A549 (cell line): ENCODE data around the gene NKIRAS2. TPM values are rescaled to one million over a fixed set of nuclear protein-coding genes. Genes with fewer than 3 reads are reported as not detected.

Experiments used
- ATAC-seq, 2 experiments: fragments of 200-7000 bp in 1 of 2; fragments of >200 bp in 1 of 2; cut with Nextera tagmentation in 1 of 2; cut with Tn5 transposase in 1 of 2; 3 replicates each; pipeline versions ENCODE4 v1.8.0 to v1.9.1; 2018 to 2020; ENCODE audit warnings: mild to moderate bottlenecking in 1 of 2, moderate library complexity in 1 of 2
- CTCF ChIA-PET: fragments of 300-600 bp; sonication (Branson Sonifier 250); formaldehyde crosslinking; extraction: SDS; loops from one replicate; lab custom pipeline; 2021; ENCODE audit warnings: antibody characterized with exemption, inconsistent platforms; lab: Yijun Ruan, JAX
- POLR2A ChIA-PET: fragments of 350-600 bp; formaldehyde crosslinking; extraction: SDS; loops from one replicate; lab custom pipeline; 2021; ENCODE audit warnings: antibody characterized with exemption, inconsistent platforms; lab: Yijun Ruan, JAX
- DNase-seq, 2 experiments: peaks; one replicate each; pipeline versions ENCODE4 v3.0.0 to v3.0.0-alpha.2; 2011 to 2016; ENCODE audit warnings: low read depth in 1 of 2, low spot score in 1 of 2
- FAIRE-seq: peaks from 2 replicates; lab custom pipeline; 2011; peaks lifted over from hg19 to GRCh38; lab: Jason Lieb, UNC
- H3K27ac ChIP-seq, 2 experiments: fragments of >200 bp; sonication (Bioruptor Twin); formaldehyde crosslinking; 3 replicates each; pipeline ENCODE4 v1.5.1; 2016 to 2017
- H3K4me1 ChIP-seq: fragments of >200 bp; sonication (Bioruptor Twin); formaldehyde crosslinking; 3 replicates; pipeline ENCODE4 v1.6.1; 2016
- H3K4me2 ChIP-seq: fragments of >200 bp; sonication (Bioruptor Twin); formaldehyde crosslinking; 3 replicates; pipeline ENCODE4 v1.6.1; 2016
- H3K4me3 ChIP-seq: fragments of >200 bp; sonication (Bioruptor Twin); formaldehyde crosslinking; 3 replicates; pipeline ENCODE4 v1.5.1; 2016
- H3K9me3 ChIP-seq: fragments of >200 bp; sonication (Bioruptor Twin); formaldehyde crosslinking; 3 replicates; pipeline ENCODE4 v1.6.1; 2016
- CBX8 ChIP-seq: fragments of 200-600 bp; sonication (generic); IDR thresholded peaks from 2 replicates; pipeline ENCODE4 v1.6.1; 2016
- CHD2 ChIP-seq: fragments of 150-350 bp; IDR thresholded peaks from 2 replicates; pipeline ENCODE4 v1.6.1; 2014; ENCODE audit warnings: low read length; ENCODE audit not compliant: partially characterized antibody
- HDAC2 ChIP-seq: fragments of 200-600 bp; sonication (generic); IDR thresholded peaks from 2 replicates; pipeline ENCODE4 v1.6.1; 2016
- HOXA7 ChIP-seq: fragments of 250-450 bp; sonication (Bioruptor Pico); IDR thresholded peaks from 2 replicates; pipeline ENCODE4 v1.5.0; 2020; ENCODE audit warnings: mild to moderate bottlenecking, moderate library complexity
- HOXB13 ChIP-seq: fragments of 250-450 bp; sonication (Bioruptor Pico); IDR thresholded peaks from 2 replicates; pipeline ENCODE4 v1.5.0; 2020; ENCODE audit warnings: low read depth, mild to moderate bottlenecking, moderate library complexity
- KDM1A ChIP-seq: fragments of 200-600 bp; sonication (generic); IDR thresholded peaks from 2 replicates; pipeline ENCODE4 v1.6.1; 2016; ENCODE audit warnings: low read depth, mild to moderate bottlenecking
- KDM5A ChIP-seq: fragments of 200-600 bp; sonication (generic); IDR thresholded peaks from 2 replicates; pipeline ENCODE4 v1.6.1; 2016; ENCODE audit warnings: antibody characterized with exemption, mild to moderate bottlenecking
- MAFK ChIP-seq: fragments of 450-650 bp; IDR thresholded peaks from 2 replicates; pipeline ENCODE4 v1.6.1; 2014; ENCODE audit not compliant: partially characterized antibody
- MYC ChIP-seq: IDR thresholded peaks from 2 replicates; pipeline ENCODE4 v1.6.1; 2012; ENCODE audit warnings: mild to moderate bottlenecking, inconsistent platforms, low read length, improper control_type of control experiment, borderline replicate concordance
- NPAS2 ChIP-seq: fragments of 250-450 bp; sonication (Bioruptor Pico); IDR thresholded peaks from 2 replicates; pipeline ENCODE4 v1.8.0; 2022; ENCODE audit warnings: mild to moderate bottlenecking, moderate library complexity, borderline replicate concordance
- NR3C1 ChIP-seq: fragments of >200 bp; sonication (Bioruptor Twin); formaldehyde crosslinking; IDR thresholded peaks from 3 replicates; pipeline ENCODE4 v1.6.1; 2017
- POLR2AphosphoS2 ChIP-seq: conservative IDR thresholded peaks from 2 replicates; pipeline ENCODE4 v1.6.1; 2012; ENCODE audit warnings: low read length, improper control_type of control experiment, inconsistent platforms
- RFX5 ChIP-seq: fragments of 450-650 bp; IDR thresholded peaks from 2 replicates; pipeline ENCODE4 v1.7.1; 2014; ENCODE audit warnings: antibody characterized with exemption, mild to moderate bottlenecking, moderate library complexity
- RNF2 ChIP-seq: fragments of 200-600 bp; sonication (generic); IDR thresholded peaks from 2 replicates; pipeline ENCODE4 v1.6.1; 2016; ENCODE audit warnings: low read depth, mild to moderate bottlenecking, antibody characterized with exemption, moderate library complexity, borderline replicate concordance
- SREBF2 ChIP-seq: fragments of 450-650 bp; IDR thresholded peaks from 2 replicates; pipeline ENCODE4 v1.6.1; 2014; ENCODE audit warnings: mild to moderate bottlenecking, moderate library complexity
- TP53 ChIP-seq: fragments of 250-450 bp; sonication (Bioruptor Pico); IDR thresholded peaks from 2 replicates; pipeline ENCODE4 v1.5.0; 2021; ENCODE audit warnings: mild to moderate bottlenecking, moderate library complexity
- ZC3H11A ChIP-seq: fragments of 450-650 bp; IDR thresholded peaks from 2 replicates; pipeline ENCODE4 v1.6.1; 2014; ENCODE audit warnings: antibody characterized with exemption, mild to moderate bottlenecking
- ZNF302 ChIP-seq: fragments of 250-450 bp; sonication (Bioruptor Pico); IDR thresholded peaks from 2 replicates; pipeline ENCODE4 v1.9.0; 2021; ENCODE audit warnings: inconsistent platforms, mild to moderate bottlenecking, moderate library complexity
- WGBS: methylation state at CpG from one replicate; pipeline ENCODE4 v1.1.6; 2017; ENCODE audit errors: missing lambda C conversion rate; 5-methylcytosine and 5-hydroxymethylcytosine counted together
- polyA plus RNA-seq, 4 experiments: library from polyadenylated mRNA; depleted of rRNA in 3 of 4; stranded (reverse); fragments of >200 nt; fragmentation: RNase III in 1 of 4; extraction: RNeasy Plus Mini Kit Qiagen cat#74134 plus additional on column Dnase treatment in 1 of 4; gene quantifications; 2 replicates in 3 of 4; 3 replicates in 1 of 4; pipeline ENCODE4 v1.2.3, GENCODE V29; 2011 to 2017
- TF ChIP-seq, protein P1 (sequence below): fragments of 250-450 bp; sonication (Bioruptor Pico); IDR thresholded peaks from 2 replicates; pipeline ENCODE4 v1.5.0; 2020; ENCODE audit warnings: low read depth, mild to moderate bottlenecking, moderate library complexity
- TF ChIP-seq, protein P2 (sequence below): fragments of 450-650 bp; IDR thresholded peaks from 2 replicates; pipeline ENCODE4 v1.6.1; 2014; ENCODE audit warnings: antibody characterized with exemption
- TF ChIP-seq, protein P3 (sequence below): IDR thresholded peaks from 2 replicates; pipeline ENCODE4 v1.6.1; 2012
- TF ChIP-seq, protein P4 (sequence below): fragments of 150-350 bp; IDR thresholded peaks from 2 replicates; pipeline ENCODE4 v1.6.1; 2014; ENCODE audit warnings: low read depth, mild to moderate bottlenecking, low read length
- TF ChIP-seq, protein P5 (sequence below): fragments of >200 bp; sonication (Bioruptor Twin); formaldehyde crosslinking; IDR thresholded peaks from 3 replicates; pipeline ENCODE4 v1.5.1; 2016

The NKIRAS2 gene
- polyA plus RNA-seq, 2 of the 4 experiments (the other 2 are of a cell fraction): 48.0 to 52.2 TPM

DNA sequence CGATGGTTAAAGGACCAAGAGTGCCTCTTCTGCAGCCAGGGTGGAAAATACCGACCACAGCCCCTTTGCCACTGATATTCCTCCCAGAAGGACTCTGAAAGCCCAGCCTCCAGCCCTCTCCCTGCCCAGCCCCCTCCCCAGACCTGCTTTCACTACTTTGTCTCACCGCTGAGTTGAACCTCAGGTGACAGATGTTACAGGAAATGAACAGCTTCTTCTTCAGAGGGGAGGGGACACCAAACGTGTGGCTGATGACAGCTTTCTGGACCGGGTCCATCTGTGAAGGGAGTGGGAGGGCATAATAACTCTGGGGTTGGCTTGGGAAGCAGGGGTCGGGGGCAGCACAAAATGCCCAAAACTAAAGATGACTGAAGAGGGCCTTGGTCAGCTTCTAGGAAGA, 14.2 kb downstream of the NKIRAS2 start:
- Histone ChIP-seq H3K9me3 (no peaks in the 10 kb centered on the region), H3K27ac (no peak overlapping the region), H3K4me2 (no peak overlapping the region), H3K4me1 (no peaks in the 10 kb centered on the region), H3K4me3 (no peak overlapping the region)
- 38% methylated on average over 6 of the region's 6 CpGs for WGBS
- POLR2A ChIA-PET: no interaction called here
- CTCF ChIA-PET: interaction anchor here (0.8 to 22.6 kb wide), 6 partner anchors 10 to 63 kb away, joined by 3 to 346 read pairs (median 3); partner anchors contain the start of genes DNAJC7 and NKIRAS2
- ATAC-seq (no peak), DNase-seq (no peak), FAIRE-seq (no peak)
- TF ChIP-seq POLR2AphosphoS2 (no peak), ZNF302 (CRISPR knock-in tag) (no peak), HOXB13 (CRISPR knock-in tag) (no peak), CHD2 (no peak)
- TF ChIP-seq, protein P1, sequence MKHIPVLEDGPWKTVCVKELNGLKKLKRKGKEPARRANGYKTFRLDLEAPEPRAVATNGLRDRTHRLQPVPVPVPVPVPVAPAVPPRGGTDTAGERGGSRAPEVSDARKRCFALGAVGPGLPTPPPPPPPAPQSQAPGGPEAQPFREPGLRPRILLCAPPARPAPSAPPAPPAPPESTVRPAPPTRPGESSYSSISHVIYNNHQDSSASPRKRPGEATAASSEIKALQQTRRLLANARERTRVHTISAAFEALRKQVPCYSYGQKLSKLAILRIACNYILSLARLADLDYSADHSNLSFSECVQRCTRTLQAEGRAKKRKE (CRISPR knock-in tag): no peak
- TF ChIP-seq, protein P2, sequence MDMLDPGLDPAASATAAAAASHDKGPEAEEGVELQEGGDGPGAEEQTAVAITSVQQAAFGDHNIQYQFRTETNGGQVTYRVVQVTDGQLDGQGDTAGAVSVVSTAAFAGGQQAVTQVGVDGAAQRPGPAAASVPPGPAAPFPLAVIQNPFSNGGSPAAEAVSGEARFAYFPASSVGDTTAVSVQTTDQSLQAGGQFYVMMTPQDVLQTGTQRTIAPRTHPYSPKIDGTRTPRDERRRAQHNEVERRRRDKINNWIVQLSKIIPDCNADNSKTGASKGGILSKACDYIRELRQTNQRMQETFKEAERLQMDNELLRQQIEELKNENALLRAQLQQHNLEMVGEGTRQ: no peak

DNA sequence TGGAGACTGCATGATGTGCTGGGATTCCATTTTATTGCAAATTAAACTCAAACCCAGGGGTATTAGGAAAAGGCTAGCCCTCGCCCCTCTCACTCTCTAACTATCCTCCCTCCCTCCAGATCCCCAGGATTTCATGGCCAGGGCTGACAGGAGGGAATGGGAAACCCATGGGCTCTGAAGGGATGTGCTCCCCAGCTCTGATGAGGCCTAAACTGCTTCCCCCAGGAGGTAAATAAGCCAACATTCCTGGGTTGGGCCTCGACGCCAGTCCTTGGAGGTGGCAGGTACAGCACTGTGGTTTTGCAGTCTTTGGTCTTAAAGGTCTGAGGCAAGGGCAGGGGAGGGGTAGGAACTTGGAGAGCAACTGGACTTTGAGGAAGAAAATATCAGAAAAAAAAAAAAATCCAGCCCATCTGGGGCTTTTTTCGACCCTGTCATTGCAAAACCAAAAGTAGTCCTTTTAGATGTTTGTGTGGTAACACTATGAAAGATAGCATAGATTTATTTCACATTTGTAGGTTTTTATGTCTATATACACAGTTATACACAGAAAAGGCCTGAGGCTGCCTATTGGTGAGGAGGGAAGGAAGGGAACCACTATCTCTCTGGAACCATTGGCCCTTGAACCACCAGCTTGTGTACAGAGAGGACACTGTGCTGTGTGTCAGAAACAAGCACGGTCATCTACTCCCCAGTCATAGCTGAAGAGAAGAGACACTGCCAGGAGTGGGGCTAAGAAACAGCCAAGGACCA, 18.5 kb downstream of the NKIRAS2 start:
- CTCF ChIA-PET: interaction anchor here (0.8 to 22.6 kb wide), 10 partner anchors 9 to 84 kb away, joined by 3 to 346 read pairs (median 4); partner anchors contain the start of genes DHX58, DNAJC7, HSPB9 and NKIRAS2
- TF ChIP-seq KDM5A (no peak), NR3C1 (no peak), NPAS2 (no peak), KDM1A (no peak), ZC3H11A (no peak)
- TF ChIP-seq, protein P3, sequence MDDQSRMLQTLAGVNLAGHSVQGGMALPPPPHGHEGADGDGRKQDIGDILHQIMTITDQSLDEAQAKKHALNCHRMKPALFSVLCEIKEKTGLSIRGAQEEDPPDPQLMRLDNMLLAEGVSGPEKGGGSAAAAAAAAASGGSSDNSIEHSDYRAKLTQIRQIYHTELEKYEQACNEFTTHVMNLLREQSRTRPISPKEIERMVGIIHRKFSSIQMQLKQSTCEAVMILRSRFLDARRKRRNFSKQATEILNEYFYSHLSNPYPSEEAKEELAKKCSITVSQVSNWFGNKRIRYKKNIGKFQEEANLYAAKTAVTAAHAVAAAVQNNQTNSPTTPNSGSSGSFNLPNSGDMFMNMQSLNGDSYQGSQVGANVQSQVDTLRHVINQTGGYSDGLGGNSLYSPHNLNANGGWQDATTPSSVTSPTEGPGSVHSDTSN: no peak
- TF ChIP-seq, all 56 proteins: peak for 0
- ATAC-seq (no peak), DNase-seq (no peak), FAIRE-seq (no peak)
- Histone ChIP-seq H3K4me1 (no peaks in the 10 kb centered on the region), H3K9me3 (no peaks in the 10 kb centered on the region), H3K4me3 (no peak overlapping the region), H3K4me2 (no peak overlapping the region), H3K27ac (no peak overlapping the region)
- WGBS: 67% methylated on average over 5 of the region's 5 CpGs
- POLR2A ChIA-PET: no interaction called here

DNA sequence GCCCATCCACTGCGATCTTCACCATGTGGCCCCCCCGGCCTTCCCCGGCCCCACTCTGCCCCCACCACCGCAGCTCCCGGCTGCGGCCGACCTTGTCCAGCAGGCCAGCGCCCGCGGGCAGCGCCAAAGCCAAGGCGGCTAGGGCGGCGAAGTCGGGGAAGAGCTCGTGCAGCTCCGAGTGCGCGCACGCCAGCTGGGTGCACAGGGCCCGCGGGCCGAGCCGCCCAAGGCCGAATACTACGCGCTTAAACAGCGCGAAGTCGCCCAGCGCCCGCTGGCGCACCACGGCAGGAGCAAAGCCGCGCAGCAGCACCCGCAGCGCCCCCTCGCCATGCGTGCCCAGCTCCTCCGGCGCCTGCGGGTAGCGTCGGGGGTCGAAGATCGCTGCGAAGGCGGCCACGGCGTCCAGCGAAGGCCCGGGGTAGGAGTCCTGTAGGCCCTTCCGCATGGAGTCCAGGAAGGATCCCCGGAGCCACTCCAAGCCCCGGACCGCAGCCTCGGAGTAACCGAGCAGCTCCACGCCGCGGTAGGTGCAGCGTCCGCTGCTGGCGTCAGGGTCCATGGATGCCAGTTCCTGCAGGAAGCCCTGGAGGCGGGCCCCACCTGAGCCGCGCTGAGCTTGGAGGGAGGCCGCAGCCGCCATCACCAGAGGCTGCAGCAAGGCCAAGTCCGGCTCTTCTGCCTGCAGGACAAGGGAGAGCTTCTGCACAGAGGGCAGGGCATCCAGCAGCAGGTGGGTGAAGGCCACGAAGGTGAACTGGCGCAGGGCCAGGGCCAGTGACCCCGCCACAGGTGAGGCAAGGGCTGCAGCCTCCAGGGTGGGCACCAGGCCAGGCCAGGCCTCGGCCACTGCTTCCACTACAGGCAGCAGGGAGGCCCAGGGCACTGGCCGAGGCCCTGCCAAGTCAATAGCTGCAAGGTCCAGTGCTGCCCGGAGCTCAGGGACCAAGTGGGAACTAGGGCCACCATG, 20.2 kb downstream of the NKIRAS2 start:
- H3K9me3 ChIP-seq: no peaks in the 10 kb centered on the region
- POLR2A ChIA-PET: no interaction called here
- FAIRE-seq: no peak
- H3K4me1 ChIP-seq: no peaks in the 10 kb centered on the region
- 92% methylated on average over 64 of the region's 77 CpGs for WGBS
- no peak for DNase-seq
- ATAC-seq: peak in 1 of 2 experiments; percentile 12; a peak in 2 of 6 replicates
- CTCF ChIA-PET: interaction anchor here (0.9 to 22.6 kb wide), 12 partner anchors 9 to 89 kb away, joined by 3 to 346 read pairs (median 5); partner anchors contain the start of genes DNAJC7, HSPB9 and NKIRAS2
- no peak overlapping the region for H3K4me2 ChIP-seq
- H3K4me3 ChIP-seq: no peak overlapping the region
- no peak overlapping the region for H3K27ac ChIP-seq
- TF ChIP-seq TP53 (no peak), MAFK (no peak), HDAC2 (no peak), CHD2 (no peak), RFX5 (no peak), SREBF2 (no peak), CBX8 (no peak), MYC (no peak), HOXA7 (no peak), RNF2 (no peak)
- TF ChIP-seq, protein P4, sequence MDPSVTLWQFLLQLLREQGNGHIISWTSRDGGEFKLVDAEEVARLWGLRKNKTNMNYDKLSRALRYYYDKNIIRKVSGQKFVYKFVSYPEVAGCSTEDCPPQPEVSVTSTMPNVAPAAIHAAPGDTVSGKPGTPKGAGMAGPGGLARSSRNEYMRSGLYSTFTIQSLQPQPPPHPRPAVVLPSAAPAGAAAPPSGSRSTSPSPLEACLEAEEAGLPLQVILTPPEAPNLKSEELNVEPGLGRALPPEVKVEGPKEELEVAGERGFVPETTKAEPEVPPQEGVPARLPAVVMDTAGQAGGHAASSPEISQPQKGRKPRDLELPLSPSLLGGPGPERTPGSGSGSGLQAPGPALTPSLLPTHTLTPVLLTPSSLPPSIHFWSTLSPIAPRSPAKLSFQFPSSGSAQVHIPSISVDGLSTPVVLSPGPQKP: no peak
- TF ChIP-seq, protein P2: no peak
- TF ChIP-seq, protein P5, sequence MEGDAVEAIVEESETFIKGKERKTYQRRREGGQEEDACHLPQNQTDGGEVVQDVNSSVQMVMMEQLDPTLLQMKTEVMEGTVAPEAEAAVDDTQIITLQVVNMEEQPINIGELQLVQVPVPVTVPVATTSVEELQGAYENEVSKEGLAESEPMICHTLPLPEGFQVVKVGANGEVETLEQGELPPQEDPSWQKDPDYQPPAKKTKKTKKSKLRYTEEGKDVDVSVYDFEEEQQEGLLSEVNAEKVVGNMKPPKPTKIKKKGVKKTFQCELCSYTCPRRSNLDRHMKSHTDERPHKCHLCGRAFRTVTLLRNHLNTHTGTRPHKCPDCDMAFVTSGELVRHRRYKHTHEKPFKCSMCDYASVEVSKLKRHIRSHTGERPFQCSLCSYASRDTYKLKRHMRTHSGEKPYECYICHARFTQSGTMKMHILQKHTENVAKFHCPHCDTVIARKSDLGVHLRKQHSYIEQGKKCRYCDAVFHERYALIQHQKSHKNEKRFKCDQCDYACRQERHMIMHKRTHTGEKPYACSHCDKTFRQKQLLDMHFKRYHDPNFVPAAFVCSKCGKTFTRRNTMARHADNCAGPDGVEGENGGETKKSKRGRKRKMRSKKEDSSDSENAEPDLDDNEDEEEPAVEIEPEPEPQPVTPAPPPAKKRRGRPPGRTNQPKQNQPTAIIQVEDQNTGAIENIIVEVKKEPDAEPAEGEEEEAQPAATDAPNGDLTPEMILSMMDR: no peak
